ENCODE results near the gene LTBP4. TPM values are rescaled to one million over a fixed set of nuclear protein-coding genes. Genes with fewer than 3 reads are reported as not detected.
"Not testable (repeated sequence)": the region's sequence is repeated elsewhere in the genome, so short reads cannot be mapped to it uniquely, and the experiment has no call there.

The LTBP4 gene
- total and polyA plus RNA-seq, 2 experiments from 2014 or later = 50.2 to 163 TPM

DNA sequence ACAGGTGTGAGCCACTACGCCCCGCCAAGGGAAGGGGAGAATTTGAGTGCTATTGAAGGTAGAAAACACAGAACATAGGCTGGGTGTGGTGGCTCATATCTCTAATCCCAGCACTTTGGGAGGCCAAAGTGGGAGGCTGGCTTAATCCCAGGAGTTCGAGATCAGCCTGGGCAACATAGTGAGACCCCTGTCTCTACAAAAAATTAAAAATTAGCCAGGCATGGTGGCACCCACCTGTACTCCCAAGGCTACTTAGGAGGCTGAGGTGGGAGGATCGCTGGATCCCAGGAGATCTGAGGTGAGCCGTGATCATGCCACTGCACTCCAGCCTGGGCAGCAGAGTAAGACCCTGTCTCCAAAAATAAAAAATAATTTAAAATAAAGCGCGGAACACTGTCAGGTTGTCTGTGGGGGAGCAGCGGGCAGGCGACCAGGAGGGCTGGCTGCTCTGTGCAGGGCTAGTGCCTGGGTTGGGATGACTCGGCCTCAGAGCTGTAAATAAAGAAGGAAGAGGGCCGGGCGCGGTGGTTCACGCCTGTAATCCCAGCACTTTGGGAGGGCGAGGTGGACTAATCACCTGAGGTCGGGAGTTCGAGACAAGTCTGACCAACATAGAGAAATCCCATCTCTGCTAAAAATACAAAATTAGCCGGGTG, 41.0 kb downstream of the LTBP4 start:
- peaks cover 23% of the 10 kb centered on the region for H3K4me1 ChIP-seq (ENCODE audit: insufficient read depth)
- H4K20me1 ChIP-seq (ENCODE audit: insufficient read depth, poor library complexity, severe bottlenecking) = no peaks in the 10 kb centered on the region
- H3K9me3 ChIP-seq (ENCODE audit: low read depth) = no peaks in the 10 kb centered on the region
- no peaks in the 10 kb centered on the region for H3K79me2 ChIP-seq
- no peak for DNase-seq (ENCODE audit: low spot score)
- no peak for TF ChIP-seq EZH2phosphoT487 (IDR thresholded peaks at IDR 0.05; ENCODE audit: low read depth, severe bottlenecking, unreplicated experiment)
- TF ChIP-seq CTCF (IDR thresholded peaks at IDR 0.05; ENCODE audit: poor library complexity) = no peak
- no peak for TF ChIP-seq EZH2 (IDR thresholded peaks at IDR 0.05; ENCODE audit: borderline replicate concordance)
- H3K4me2 ChIP-seq = no peak overlapping the region
- no peak overlapping the region for H3K4me3 ChIP-seq
- H3K27me3 ChIP-seq = no peaks in the 10 kb centered on the region
- 97% methylated on average over 18 of the region's 18 CpGs for WGBS (ENCODE audit: low lambda C conversion rate, missing lambda C conversion rate)
- no peaks in the 10 kb centered on the region for H3K36me3 ChIP-seq (replicated peaks; ENCODE audit: insufficient read depth, low read depth)
- H3K27ac ChIP-seq = no peak overlapping the region
- H2AFZ ChIP-seq = no peak overlapping the region
- no peaks in the 10 kb centered on the region for H3K9me2 ChIP-seq (replicated peaks; ENCODE audit: insufficient read depth)

GRCh38 chr19:40642757-40643305, 41.7 kb downstream of the LTBP4 start:
- 80% methylated on average over 8 of the region's 8 CpGs for WGBS (ENCODE audit: low lambda C conversion rate, missing lambda C conversion rate)
- no peak for DNase-seq (ENCODE audit: low spot score)
- Histone ChIP-seq H3K9me3 (ENCODE audit: low read depth) (no peaks in the 10 kb centered on the region), H4K20me1 (ENCODE audit: insufficient read depth, poor library complexity, severe bottlenecking) (no peaks in the 10 kb centered on the region), H3K9me2 (replicated peaks; ENCODE audit: insufficient read depth) (no peaks in the 10 kb centered on the region), H3K36me3 (replicated peaks; ENCODE audit: insufficient read depth, low read depth) (no peaks in the 10 kb centered on the region), H3K4me3 (no peak overlapping the region), H3K4me2 (no peak overlapping the region), H3K79me2 (no peaks in the 10 kb centered on the region), H2AFZ (no peak overlapping the region), H3K27me3 (no peaks in the 10 kb centered on the region), H3K4me1 (ENCODE audit: insufficient read depth) (peaks cover 23% of the 10 kb centered on the region), H3K27ac (no peak overlapping the region)
- TF ChIP-seq EZH2phosphoT487 (IDR thresholded peaks at IDR 0.05; ENCODE audit: low read depth, severe bottlenecking, unreplicated experiment) (no peak), EZH2 (IDR thresholded peaks at IDR 0.05; ENCODE audit: borderline replicate concordance) (no peak), CTCF (IDR thresholded peaks at IDR 0.05; ENCODE audit: poor library complexity) (no peak)

DNA sequence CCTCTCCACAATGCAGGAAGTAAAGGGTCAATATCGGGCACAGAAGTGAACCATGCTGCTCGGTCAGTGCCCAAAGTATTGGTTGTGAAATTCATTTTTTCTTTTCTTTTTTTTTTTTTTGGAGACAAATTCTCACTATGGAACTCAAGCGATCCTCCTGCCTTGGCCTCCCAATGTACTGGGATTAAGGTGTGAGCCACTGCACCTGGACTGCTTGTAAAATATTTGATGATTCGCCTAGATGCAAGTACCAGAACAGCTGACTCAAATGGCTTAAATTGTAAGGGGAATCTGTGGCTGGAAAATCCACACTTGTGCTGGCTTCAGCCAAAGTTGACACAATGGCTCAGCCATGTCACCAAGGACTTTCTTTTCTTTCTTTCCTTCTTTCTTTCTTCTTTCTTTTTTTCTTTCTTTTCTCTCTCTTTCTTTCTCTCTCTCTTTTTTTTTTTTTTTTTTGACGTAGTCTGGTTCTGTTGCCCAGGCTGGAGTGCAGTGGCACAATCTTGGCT, 45.6 kb downstream of the LTBP4 start:
- Histone ChIP-seq H3K9me3 (ENCODE audit: low read depth) (no peaks in the 10 kb centered on the region), H3K36me3 (replicated peaks; ENCODE audit: insufficient read depth, low read depth) (no peaks in the 10 kb centered on the region), H3K4me1 (ENCODE audit: insufficient read depth) (peaks cover 12% of the 10 kb centered on the region), H3K4me2 (peak overlapping the region; percentile 23), H3K27ac (peak overlapping the region; percentile 80), H3K9me2 (replicated peaks; ENCODE audit: insufficient read depth) (no peaks in the 10 kb centered on the region), H3K4me3 (no peak overlapping the region), H2AFZ (no peak overlapping the region), H3K27me3 (no peaks in the 10 kb centered on the region), H3K79me2 (no peaks in the 10 kb centered on the region), H4K20me1 (ENCODE audit: insufficient read depth, poor library complexity, severe bottlenecking) (no peaks in the 10 kb centered on the region)
- WGBS (ENCODE audit: low lambda C conversion rate, missing lambda C conversion rate) = 82% methylated on average over 5 of the region's 5 CpGs
- no peak for DNase-seq (ENCODE audit: low spot score)
- TF ChIP-seq CTCF (IDR thresholded peaks at IDR 0.05; ENCODE audit: poor library complexity) = no peak
- no peak for TF ChIP-seq EZH2 (IDR thresholded peaks at IDR 0.05; ENCODE audit: borderline replicate concordance)
- TF ChIP-seq EZH2phosphoT487 (IDR thresholded peaks at IDR 0.05; ENCODE audit: low read depth, severe bottlenecking, unreplicated experiment) = no peak

GRCh38 chr19:40649903-40650675, 48.9 kb downstream of the LTBP4 start:
- not testable (repeated sequence) for H3K36me3 ChIP-seq (replicated peaks; ENCODE audit: insufficient read depth, low read depth); DNase-seq (ENCODE audit: low spot score); H4K20me1 ChIP-seq (ENCODE audit: insufficient read depth, poor library complexity, severe bottlenecking); H3K27me3 ChIP-seq; H3K4me3 ChIP-seq; H3K9me3 ChIP-seq (ENCODE audit: low read depth); H3K79me2 ChIP-seq; H2AFZ ChIP-seq; H3K9me2 ChIP-seq (replicated peaks; ENCODE audit: insufficient read depth); H3K4me2 ChIP-seq
- 84% methylated on average over 9 of the region's 9 CpGs for WGBS (ENCODE audit: low lambda C conversion rate, missing lambda C conversion rate)
- H3K27ac ChIP-seq = peak overlapping the region; percentile 12
- H3K4me1 ChIP-seq (ENCODE audit: insufficient read depth) = peaks cover 11% of the 10 kb centered on the region

Measured in hepatocyte (in vitro differentiated cells).